Measurements from ENCODE around the gene ROM1.
"Not testable (repeated sequence)": the region's sequence is repeated elsewhere in the genome, so short reads cannot be mapped to it uniquely, and the experiment has no call there.

ROM1 gene

GRCh38 chr11:62649486-62649885 is 36.4 kb downstream of the ROM1 start:
- no peak for DNase-seq (ENCODE audit: low read depth)

- DNase-seq (ENCODE audit: low read depth), result not testable (repeated sequence)
These were observed 37.2 kb downstream of the ROM1 start for GRCh38 chr11:62650283-62650682.

- DNase-seq (ENCODE audit: low read depth), result no peak
These were observed 39.3 kb downstream of the ROM1 start for GRCh38 chr11:62652161-62653006.

GRCh38 chr11:62654297-62654696 is 41.2 kb downstream of the ROM1 start:
- DNase-seq (ENCODE audit: low read depth), result no peak

GRCh38 chr11:62656796-62657429 is 43.9 kb downstream of the ROM1 start:
- DNase-seq (ENCODE audit: low read depth), result no peak

GRCh38 chr11:62664405-62665074 is 51.5 kb downstream of the ROM1 start:
- peak; percentile 30 for DNase-seq (ENCODE audit: low read depth)
